Thyroid gland (tissue), 4 donors: ENCODE measurements around the gene SERINC3. TPM values are rescaled to one million over a fixed set of nuclear protein-coding genes. Genes with fewer than 3 reads are reported as not detected.
A peak's percentile ranks its signal among the peaks of the same experiment; 100 is the strongest.
"Not testable (repeated sequence)": the region's sequence is repeated elsewhere in the genome, so short reads cannot be mapped to it uniquely, and the experiment has no call there.

Experiments used
- DNase-seq, 2 donors: peaks; one replicate each; pipeline ENCODE4 v3.0.0-alpha.2; 2019
- H3K27ac ChIP-seq, 3 donors: fragments of 200-600 bp; sonication (generic); 1 replicate in 2 of 3; 2 replicates in 1 of 3; pipeline ENCODE4 v1.5.1; 2016 to 2019; ENCODE audit warnings: mild to moderate bottlenecking in 1 of 3, moderate library complexity in 1 of 3
- H3K27me3 ChIP-seq: fragments of 200-600 bp; sonication (generic); one replicate; pipeline ENCODE4 v1.5.1; 2019
- H3K36me3 ChIP-seq, 2 donors: fragments of 200-600 bp; sonication (generic); one replicate each; pipeline ENCODE4 v1.5.1; 2016 to 2019
- H3K4me1 ChIP-seq, 2 donors: fragments of 200-600 bp; sonication (generic); one replicate each; pipeline ENCODE4 v1.5.1; 2017 to 2019
- H3K4me3 ChIP-seq, 3 donors: fragments of 200-600 bp; sonication (generic); replicated peaks in 1 of 3; 1 replicate in 2 of 3; 2 replicates in 1 of 3; pipeline ENCODE4 v1.5.1; 2016; ENCODE audit warnings: mild to moderate bottlenecking in 1 of 3
- H3K9me3 ChIP-seq: fragments of 200-600 bp; sonication (generic); one replicate; pipeline ENCODE4 v1.5.1; 2017
- CTCF ChIP-seq, 6 experiments: fragments of 200-600 bp in 3 of 6; fragments of 450-650 bp in 3 of 6; sonication (generic) in 3 of 6; IDR thresholded peaks; one replicate each; pipeline ENCODE4 v1.5.1; 2016 to 2019; ENCODE audit warnings: antibody characterized with exemption in 6 of 6, mild to moderate bottlenecking in 2 of 6, inconsistent platforms in 1 of 6, moderate library complexity in 1 of 6
- POLR2A ChIP-seq, 2 donors: fragments of 450-650 bp; IDR thresholded peaks; one replicate each; pipeline ENCODE4 v1.6.1; 2017; ENCODE audit warnings: antibody characterized with exemption in 2 of 2, mild to moderate bottlenecking in 2 of 2, moderate library complexity in 1 of 2
- WGBS, 2 donors: methylation state at CpG; one replicate each; pipeline ENCODE4 v1.1.5; 2017; 5-methylcytosine and 5-hydroxymethylcytosine counted together
- intact Hi-C: fragments of 100-400 bp; cut with DNase I; formaldehyde crosslinking; loops from one replicate; pipeline ENCODE4 v1.15.1; 2023
- total RNA-seq, 4 donors: library from RNA; depleted of rRNA; stranded (reverse); fragments of >200 nt; gene quantifications; one replicate each; pipeline ENCODE4 v1.2.3, GENCODE V29; 2016

SERINC3 gene
- total RNA-seq, 4 donors from 2014 or later = 113 to 140 (median 137) TPM

GRCh38 chr20:44475372-44475693 lies 46.5 kb downstream of the SERINC3 start:
- Histone ChIP-seq H3K9me3 (no peaks in the 10 kb centered on the region), H3K4me1 (peaks cover 14 to 15% of the 10 kb centered on the region in 2 donors), H3K27ac (peak overlapping the region in 2 of 3 donors; percentile 95 to 96), H3K27me3 (no peaks in the 10 kb centered on the region), H3K36me3 (peaks cover 0 to 3% of the 10 kb centered on the region in 2 donors), H3K4me3 (peak overlapping the region in 1 of 3 donors; percentile 70)
- DNase-seq = no peak
- whole genome bisulfite sequencing, 2 donors = 16 to 28% methylated on average over 2 of the region's 2 CpGs
- intact Hi-C loops = loop anchor here (10.0 kb wide), 2 partner anchors 139 to 261 kb away; partner anchors contain the start of gene OSER1
- TF ChIP-seq POLR2A (IDR thresholded peaks at IDR 0.05) (no peak), CTCF (IDR thresholded peaks at IDR 0.05) (no peak)

GRCh38 chr20:44472283-44472682 lies 49.6 kb downstream of the SERINC3 start:
- not testable (repeated sequence) for DNase-seq, H3K9me3 ChIP-seq, H3K36me3 ChIP-seq, H3K27ac ChIP-seq, H3K27me3 ChIP-seq, H3K4me3 ChIP-seq
- H3K4me1 ChIP-seq = peaks cover 14 to 15% of the 10 kb centered on the region in 2 donors
- 83 to 85% methylated on average over 9 of the region's 9 CpGs for WGBS, 2 donors
- intact Hi-C loops = loop anchor here (10.0 kb wide), 2 partner anchors 143 to 257 kb away; partner anchors contain the start of gene OSER1

- H3K36me3 ChIP-seq = no peaks in the 10 kb centered on the region
- no peak for DNase-seq
- intact Hi-C loops = loop anchor here (10.0 kb wide), 2 partner anchors 143 to 257 kb away; partner anchors contain the start of gene OSER1
- TF ChIP-seq CTCF (IDR thresholded peaks at IDR 0.05) (peak in 4 of 6 experiments; percentile 23 to 36 (median 30)), POLR2A (IDR thresholded peaks at IDR 0.05) (no peak)
- no peak overlapping the region for H3K4me3 ChIP-seq
- H3K4me1 ChIP-seq = peaks cover 7 to 11% of the 10 kb centered on the region in 2 donors
- 60 to 65% methylated on average over 2 of the region's 2 CpGs for WGBS, 2 donors
- no peak overlapping the region for H3K27ac ChIP-seq
- no peaks in the 10 kb centered on the region for H3K9me3 ChIP-seq
- H3K27me3 ChIP-seq = no peaks in the 10 kb centered on the region
These were observed 50.4 kb downstream of the SERINC3 start for GRCh38 chr20:44471481-44471882.

GRCh38 chr20:44470327-44470726 lies 51.5 kb downstream of the SERINC3 start:
- no peaks in the 10 kb centered on the region for H3K9me3 ChIP-seq

GRCh38 chr20:44468044-44468782 lies 53.7 kb downstream of the SERINC3 start:
- intact Hi-C loops = loop anchor here (10.0 kb wide), 1 partner anchor 73 kb away; no protein-coding TSS in a partner anchor
- 87 to 92% methylated on average over 8 of the region's 8 CpGs for WGBS, 2 donors
- TF ChIP-seq POLR2A (IDR thresholded peaks at IDR 0.05) (no peak), CTCF (IDR thresholded peaks at IDR 0.05) (no peak)
- H3K9me3 ChIP-seq = no peaks in the 10 kb centered on the region
- H3K27me3 ChIP-seq = no peaks in the 10 kb centered on the region
- H3K36me3 ChIP-seq = no peaks in the 10 kb centered on the region
- H3K4me1 ChIP-seq = peaks cover 0 to 13% of the 10 kb centered on the region in 2 donors
- DNase-seq = no peak
- peak overlapping the region in 2 of 3 donors; percentile 2 to 16 for H3K27ac ChIP-seq
- no peak overlapping the region for H3K4me3 ChIP-seq

More at GRCh38 chr20:44470327-44470726, 51.5 kb downstream of the SERINC3 start:
- Histone ChIP-seq H3K4me3 (no peak overlapping the region), H3K27me3 (no peaks in the 10 kb centered on the region), H3K27ac (no peak overlapping the region), H3K36me3 (no peaks in the 10 kb centered on the region), H3K4me1 (peaks cover 3 to 7% of the 10 kb centered on the region in 2 donors)
- no peak for DNase-seq
- 70 to 71% methylated on average over 5 of the region's 5 CpGs for WGBS, 2 donors
- no peak for TF ChIP-seq CTCF (IDR thresholded peaks at IDR 0.05)
- TF ChIP-seq POLR2A (IDR thresholded peaks at IDR 0.05) = no peak
- intact Hi-C loops = loop anchor here (10.0 kb wide), 2 partner anchors 144 to 256 kb away; partner anchors contain the start of gene OSER1
